G401.6 (cell line): ENCODE data around the gene TCHHL1.
"Not testable (repeated sequence)": the region's sequence is repeated elsewhere in the genome, so short reads cannot be mapped to it uniquely, and the experiment has no call there.

ENCODE experiments used
- FAIRE-seq: peaks from 2 replicates; lab custom pipeline; 2012; peaks lifted over from hg19 to GRCh38; lab: Jason Lieb, UNC

TCHHL1 gene

GRCh38 chr1:152086760-152087159 lies 2.1 kb downstream of the TCHHL1 start:
- no peak for FAIRE-seq

DNA sequence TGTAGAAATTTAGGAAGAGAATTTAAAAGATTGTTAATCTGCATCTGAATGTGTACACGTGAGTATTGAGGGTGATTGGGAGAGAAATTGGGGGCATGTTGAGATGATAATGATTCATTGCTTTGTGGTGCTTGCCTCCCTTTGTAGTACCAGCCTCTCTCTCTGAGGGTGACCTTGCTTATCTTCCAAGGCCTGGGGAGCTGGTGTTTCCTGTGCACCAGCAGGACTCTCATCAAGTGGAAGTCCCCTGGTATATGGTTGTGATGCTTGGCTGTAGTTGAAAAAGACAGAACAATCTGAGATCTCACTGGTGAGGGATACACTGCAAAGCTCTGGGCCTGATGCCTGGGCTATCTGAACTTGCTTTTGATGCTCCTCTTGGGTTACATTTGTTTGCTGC lies 4.0 kb downstream of the TCHHL1 start:
- FAIRE-seq, result no peak

- not testable (repeated sequence) for FAIRE-seq
Observed at GRCh38 chr1:152081026-152081425, 7.8 kb downstream of the TCHHL1 start.

DNA sequence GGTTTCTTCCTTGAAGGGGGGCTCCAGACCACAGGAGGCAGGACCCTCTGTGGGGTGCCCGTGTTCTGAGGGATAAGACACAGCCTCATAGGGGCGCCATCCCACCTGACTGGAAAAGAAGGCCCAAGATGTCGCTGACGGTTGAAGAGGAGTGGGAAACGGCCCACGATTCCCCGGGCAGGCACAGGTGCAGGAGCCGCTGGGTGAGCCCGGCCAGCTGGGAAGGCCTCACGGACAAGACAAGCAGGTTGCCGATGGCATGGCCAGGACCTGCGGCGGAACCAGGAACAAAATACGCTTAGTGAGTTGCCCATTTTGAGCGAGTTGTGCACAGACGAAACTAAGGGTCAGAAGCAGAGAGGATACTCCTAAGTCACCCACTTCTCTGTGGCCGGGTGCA lies 8.4 kb downstream of the TCHHL1 start:
- not testable (repeated sequence) for FAIRE-seq

GRCh38 chr1:152078831-152079441 lies 9.9 kb downstream of the TCHHL1 start:
- no peak for FAIRE-seq

DNA sequence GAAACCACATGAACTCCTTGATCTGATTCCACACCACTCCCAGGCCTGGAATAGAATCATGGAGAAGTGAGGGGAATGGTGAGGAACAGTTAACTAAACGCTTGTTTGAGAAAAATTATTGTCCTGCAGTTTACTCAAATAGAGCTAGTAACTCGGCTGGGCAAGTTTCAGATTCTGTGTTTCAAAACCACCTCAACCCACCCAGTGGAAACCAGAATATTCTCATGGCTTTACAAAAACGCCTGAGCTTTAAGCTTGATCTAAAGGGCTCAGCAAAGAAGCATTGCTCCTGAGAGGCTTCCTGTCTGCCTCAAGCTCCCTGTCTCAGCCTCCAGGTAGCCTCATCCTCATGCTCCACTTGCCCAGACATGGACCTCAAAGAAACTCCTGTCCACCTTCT lies 16.6 kb downstream of the TCHHL1 start:
- FAIRE-seq, result no peak

DNA sequence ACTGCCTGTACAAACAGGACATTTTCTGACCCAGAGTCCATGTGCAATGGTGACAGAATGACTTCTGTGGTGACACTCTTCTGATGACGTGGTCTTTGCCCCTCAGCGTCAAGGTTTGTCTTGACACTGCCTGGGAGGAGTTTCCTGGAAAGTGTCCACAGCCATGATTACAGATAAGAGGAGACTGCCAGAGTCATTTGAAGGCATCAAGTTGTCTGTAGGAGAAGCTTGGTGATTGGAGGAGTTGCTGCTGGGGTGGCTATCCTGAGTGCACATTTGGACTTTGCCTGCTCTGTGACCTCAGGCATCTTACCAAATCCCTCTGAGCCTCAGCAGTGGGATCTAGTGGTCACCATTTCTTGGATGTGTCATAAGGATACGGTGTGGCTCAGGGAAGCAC lies 17.7 kb downstream of the TCHHL1 start:
- no peak for FAIRE-seq

DNA sequence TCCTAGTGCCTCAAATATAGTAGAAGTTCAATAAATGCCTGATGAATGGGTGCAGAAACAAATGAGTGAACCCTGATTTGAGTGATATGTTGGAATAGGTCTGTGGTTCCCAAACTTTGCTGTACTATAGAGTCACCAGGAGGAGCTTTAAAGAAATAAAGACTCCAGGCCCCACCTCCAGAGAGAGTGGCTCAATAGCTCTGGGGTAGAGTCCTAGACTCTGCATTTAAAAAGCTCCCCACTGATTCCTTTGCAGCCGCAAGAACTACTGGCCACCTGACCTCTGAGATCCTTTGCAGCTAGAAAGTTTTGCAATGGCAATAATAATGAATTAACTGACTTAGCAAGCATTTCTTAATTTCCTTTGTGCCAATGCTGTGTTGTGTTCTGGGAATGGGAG lies 20.9 kb downstream of the TCHHL1 start:
- no peak for FAIRE-seq

DNA sequence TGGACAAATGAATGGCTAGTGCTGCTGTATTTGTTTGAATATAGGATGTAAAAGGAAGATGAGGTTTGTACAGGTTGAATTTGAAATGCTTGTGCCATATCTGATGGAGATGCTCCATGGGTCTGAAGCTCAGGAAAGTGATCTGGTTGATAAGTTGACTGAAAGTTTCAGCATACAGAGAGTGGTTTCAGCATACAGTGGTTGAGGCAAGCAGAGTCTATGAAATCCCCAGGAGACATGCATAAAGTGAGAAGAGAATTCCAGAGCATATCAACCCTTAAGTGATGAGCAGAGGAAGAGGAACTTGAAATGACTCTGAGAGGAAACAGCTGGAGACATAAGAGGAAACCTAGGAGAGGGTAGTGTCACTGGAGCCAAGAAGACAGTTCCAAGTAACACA lies 21.7 kb downstream of the TCHHL1 start:
- FAIRE-seq, result no peak

DNA sequence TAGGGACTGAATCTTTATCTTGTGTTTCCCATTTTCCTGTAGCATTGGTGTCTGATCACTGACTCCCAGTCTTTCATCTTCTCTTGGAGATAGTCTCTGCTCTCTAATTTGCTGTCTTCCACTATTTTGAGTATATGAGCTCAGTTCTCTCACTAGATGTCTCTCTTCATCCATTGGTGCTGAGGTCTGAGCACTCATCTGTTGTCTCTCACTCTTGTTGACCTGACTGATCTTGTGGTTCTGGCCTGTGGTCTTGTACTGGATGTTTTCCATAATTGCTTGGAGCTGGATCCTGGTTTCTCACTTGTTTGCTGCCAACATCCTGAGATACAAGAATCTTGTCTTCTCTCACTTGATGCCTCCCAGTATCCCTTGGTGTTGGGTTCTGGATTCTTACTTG lies 26.9 kb downstream of the TCHHL1 start:
- FAIRE-seq, result no peak

DNA sequence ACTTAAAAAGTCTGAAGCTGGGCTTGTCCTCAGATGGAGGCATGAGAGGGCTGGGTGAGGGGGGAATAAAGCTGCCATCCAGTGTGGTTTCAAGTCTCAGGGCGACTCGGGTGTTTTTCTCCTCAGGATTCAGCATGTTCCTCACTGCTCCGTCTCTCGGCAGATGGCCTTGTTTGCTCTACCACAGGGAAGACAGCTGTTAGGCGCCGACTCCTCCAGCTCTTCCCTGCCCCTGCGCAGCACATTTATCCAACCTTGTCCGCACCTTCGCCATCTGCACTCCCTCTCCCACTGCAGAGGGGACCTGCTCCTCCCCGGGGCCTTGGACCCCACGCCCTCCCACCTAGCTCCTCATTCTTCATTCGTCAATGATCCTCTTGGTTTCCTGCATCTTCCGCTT lies 35.5 kb downstream of the TCHHL1 start:
- no peak for FAIRE-seq

- FAIRE-seq, result no peak
Observed at GRCh38 chr1:152052606-152053005, 36.3 kb downstream of the TCHHL1 start.

DNA sequence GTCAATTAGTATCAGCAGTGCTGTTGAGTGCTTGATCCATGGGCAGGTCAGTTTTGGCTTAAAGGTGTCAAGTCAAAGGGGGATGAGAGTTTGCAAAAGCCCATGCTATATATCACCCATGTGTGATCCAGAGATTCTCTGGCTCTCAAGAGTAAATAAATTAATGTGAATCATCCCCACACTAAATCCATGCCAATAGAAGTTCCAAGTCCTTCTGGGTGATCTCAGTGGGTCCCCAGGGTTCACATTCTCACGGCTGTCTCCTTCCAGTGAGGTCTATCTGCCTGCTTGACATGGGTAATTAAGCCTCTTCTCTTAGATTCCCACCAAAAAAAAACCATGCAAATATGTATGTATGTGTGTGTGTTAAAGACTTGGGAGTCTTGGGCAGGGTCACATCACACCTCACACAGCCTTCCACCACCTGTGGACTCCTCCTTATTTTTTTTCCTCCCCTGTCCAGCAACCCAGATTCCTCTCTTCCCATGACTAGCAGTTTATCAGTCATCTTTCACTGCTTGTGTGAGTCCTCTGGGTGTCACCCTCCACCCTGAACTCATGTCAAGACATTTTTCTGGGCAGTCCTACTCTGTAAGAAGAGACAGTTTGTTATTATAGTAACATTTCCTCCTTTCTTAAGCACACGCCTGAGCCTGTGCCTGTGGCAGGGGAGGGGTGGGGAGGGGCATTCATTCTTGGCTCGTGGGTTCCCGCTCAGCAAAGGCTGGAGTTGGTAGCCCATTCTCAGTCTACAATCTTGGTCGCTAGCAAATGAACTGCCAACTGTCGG lies 37.8 kb downstream of the TCHHL1 start:
- no peak for FAIRE-seq

DNA sequence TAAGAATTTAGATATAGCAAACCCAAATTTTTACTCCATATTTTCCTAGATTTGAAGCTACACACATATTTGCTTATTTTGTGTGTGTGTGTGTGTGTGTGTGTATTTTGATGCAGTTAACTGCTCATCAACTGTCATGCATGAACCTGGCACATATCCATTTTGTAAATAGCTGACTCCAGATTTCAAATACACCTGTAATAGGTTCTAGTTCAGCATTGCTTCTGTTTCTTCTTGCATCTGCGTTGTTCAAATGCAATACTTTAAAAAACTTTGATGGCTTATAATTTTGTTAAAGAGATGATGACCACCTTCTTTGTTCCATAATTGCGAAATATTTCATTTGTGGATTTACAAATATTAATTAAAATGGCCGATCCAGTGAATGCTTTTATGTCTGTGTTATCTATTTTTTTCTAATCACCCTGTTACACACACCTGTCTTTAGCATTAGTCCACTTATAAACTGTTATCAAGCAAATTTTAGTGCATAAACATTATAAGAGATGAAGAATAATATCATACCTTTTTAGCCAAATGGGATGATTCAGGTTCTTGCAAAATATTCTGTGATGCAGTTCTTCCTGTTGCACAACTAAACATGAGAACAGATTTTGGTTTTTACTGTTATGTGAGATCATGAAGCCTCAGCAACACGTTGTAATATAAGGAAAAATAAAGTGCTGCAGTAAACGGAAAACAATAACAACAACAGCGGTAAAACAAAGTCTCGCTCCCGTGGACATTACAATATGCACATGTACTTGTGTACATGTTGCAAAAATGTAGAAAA lies 39.4 kb downstream of the TCHHL1 start:
- FAIRE-seq, result no peak

DNA sequence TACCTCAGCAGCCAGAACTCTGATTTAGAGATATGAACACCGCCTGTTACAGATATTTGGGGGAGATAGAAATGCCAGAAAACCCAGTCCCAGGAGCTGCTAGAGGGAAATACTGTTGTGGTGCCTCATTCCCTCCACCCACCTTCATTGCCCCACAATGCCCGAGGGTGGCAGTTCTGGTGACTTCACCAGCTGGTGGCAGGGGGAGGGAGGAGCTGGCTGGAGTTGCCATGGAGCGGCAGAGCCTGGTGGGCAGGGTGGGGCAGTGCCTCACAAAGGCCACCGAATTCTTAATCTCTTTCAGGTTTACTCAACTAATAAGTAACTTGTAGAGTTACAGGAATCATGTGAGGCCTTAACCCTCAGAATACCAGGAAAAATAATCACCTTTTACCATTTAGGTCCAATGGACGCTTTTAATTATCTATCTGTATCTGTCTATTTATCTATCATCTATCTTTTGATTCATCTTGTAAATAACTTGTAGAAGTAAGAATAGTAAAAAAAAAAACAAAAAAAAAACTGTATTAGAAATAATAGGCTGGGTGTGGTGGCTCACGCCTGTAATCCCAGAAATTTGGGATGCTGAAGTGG lies 40.4 kb downstream of the TCHHL1 start:
- no peak for FAIRE-seq

GRCh38 chr1:152047730-152048415 lies 41.0 kb downstream of the TCHHL1 start:
- no peak for FAIRE-seq

DNA sequence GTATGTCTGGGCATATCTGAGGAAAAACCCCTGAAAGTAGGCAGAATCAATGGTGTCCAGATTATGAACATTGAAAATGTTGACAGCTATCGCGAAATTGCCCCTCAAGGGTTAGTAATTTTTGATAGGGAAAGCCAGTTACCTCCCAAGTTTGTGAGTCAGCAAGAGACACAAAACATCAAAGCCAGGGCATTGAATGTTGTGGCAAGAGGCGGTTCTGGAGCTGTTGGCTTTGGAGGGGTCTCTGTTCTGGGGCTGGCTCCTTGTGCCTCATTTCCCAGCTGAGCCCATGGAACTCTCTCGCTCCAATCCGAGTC lies 41.5 kb downstream of the TCHHL1 start:
- FAIRE-seq, result no peak

DNA sequence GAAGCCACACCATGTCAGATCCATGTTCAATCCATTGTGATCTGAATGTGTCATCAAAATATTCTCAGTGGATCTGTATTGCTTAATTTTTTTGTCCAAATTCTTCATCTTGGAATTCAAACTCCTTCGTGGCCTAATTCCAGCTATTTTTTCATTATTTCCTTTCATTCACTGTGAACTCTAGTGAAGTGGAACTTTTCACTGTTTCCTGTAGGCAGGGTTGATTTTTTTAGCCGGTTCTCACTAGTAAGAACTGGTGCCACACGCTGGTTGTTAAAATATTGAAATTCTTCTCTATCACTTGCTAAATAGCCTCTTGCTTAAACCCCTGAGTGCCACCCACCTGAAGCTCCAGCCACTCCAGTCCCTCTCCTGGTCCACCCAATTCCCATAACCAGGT lies 44.5 kb downstream of the TCHHL1 start:
- FAIRE-seq, result no peak

- FAIRE-seq, result no peak
Observed at GRCh38 chr1:152043870-152044269, 45.0 kb downstream of the TCHHL1 start.

GRCh38 chr1:152042030-152042429 lies 46.8 kb downstream of the TCHHL1 start:
- no peak for FAIRE-seq

GRCh38 chr1:152039886-152040285 lies 49.0 kb downstream of the TCHHL1 start:
- no peak for FAIRE-seq

DNA sequence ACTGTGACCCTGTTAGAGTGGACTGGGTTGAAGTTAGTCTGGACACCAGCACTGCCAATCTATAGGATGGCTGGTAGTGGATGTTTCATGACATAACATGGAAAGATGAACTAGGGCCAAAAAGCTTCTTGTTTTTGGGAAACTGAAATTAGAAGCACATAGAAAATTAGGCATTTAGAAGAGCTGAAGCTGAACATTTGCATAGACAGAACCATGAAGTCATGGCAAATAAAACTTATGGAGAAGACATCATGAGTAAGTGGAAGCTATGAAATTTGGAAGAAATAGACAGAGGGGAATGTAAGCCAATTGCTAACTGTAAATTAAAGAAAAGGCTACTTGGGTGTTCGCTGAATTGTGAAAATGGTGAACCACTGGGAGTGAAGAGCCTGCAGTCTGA lies 49.4 kb downstream of the TCHHL1 start:
- FAIRE-seq, result no peak

GRCh38 chr1:152038871-152039270 lies 50.0 kb downstream of the TCHHL1 start:
- no peak for FAIRE-seq
